GM19372 (cell line): Measurements from ENCODE around the gene STK32C.
"Not testable (repeated sequence)": the region's sequence is repeated elsewhere in the genome, so short reads cannot be mapped to it uniquely, and the experiment has no call there.

Experiments
- ATAC-seq: cut with Tn5 transposase; IDR thresholded peaks from one replicate; pipeline ENCODE4 v1.9.1; 2021; ENCODE audit warnings: mild to moderate bottlenecking, low read depth, moderate library complexity; ENCODE audit not compliant: unreplicated experiment

The STK32C gene

GRCh38 chr10:132270721-132271457, 36.9 kb downstream of the STK32C start:
- ATAC-seq, result no peak

GRCh38 chr10:132270256-132270655, 37.5 kb downstream of the STK32C start:
- no peak for ATAC-seq

- ATAC-seq, result no peak
These were observed 38.2 kb downstream of the STK32C start for GRCh38 chr10:132269266-132270230.

- not testable (repeated sequence) for ATAC-seq
These were observed 39.8 kb downstream of the STK32C start for GRCh38 chr10:132267916-132268315.

- ATAC-seq, result no peak
These were observed 41.1 kb downstream of the STK32C start for GRCh38 chr10:132266594-132267161.

GRCh38 chr10:132265890-132266496, 41.8 kb downstream of the STK32C start:
- no peak for ATAC-seq

- no peak for ATAC-seq
These were observed 42.5 kb downstream of the STK32C start for GRCh38 chr10:132264966-132265889.

GRCh38 chr10:132264306-132264950, 43.3 kb downstream of the STK32C start:
- ATAC-seq, result no peak

- ATAC-seq, result no peak
These were observed 43.9 kb downstream of the STK32C start for GRCh38 chr10:132263866-132264265.

- ATAC-seq, result no peak
These were observed 47.9 kb downstream of the STK32C start for GRCh38 chr10:132259702-132260482.

GRCh38 chr10:132258423-132258822, 49.3 kb downstream of the STK32C start:
- no peak for ATAC-seq

- no peak for ATAC-seq
These were observed 49.8 kb downstream of the STK32C start for GRCh38 chr10:132257907-132258306.

GRCh38 chr10:132257271-132257670, 50.5 kb downstream of the STK32C start:
- no peak for ATAC-seq

GRCh38 chr10:132256866-132257265, 50.9 kb downstream of the STK32C start:
- no peak for ATAC-seq

- no peak for ATAC-seq
These were observed 52.0 kb downstream of the STK32C start for GRCh38 chr10:132255489-132256344.

GRCh38 chr10:132254841-132255240, 52.9 kb downstream of the STK32C start:
- ATAC-seq, result no peak

GRCh38 chr10:132253092-132253687, 54.6 kb downstream of the STK32C start:
- no peak for ATAC-seq
